Stimulated activated CD8-positive, alpha-beta memory T cell treated with anti-CD3 and anti-CD28 coated beads, Interleukin-15, amount 100 ng/mL, for 48 hours (primary cell): Measurements from ENCODE around the gene PARD3.

Experiments used
- DNase-seq, 2 donors: peaks; one replicate each; pipeline ENCODE4 v3.0.0-alpha.2; 2020; ENCODE audit warnings: low read depth in 2 of 2

The PARD3 gene

GRCh38 chr10:34166354-34166753, 648.7 kb downstream of the PARD3 start:
- DNase-seq, result no peak

GRCh38 chr10:34164029-34164428, 651.1 kb downstream of the PARD3 start:
- no peak for DNase-seq

DNA sequence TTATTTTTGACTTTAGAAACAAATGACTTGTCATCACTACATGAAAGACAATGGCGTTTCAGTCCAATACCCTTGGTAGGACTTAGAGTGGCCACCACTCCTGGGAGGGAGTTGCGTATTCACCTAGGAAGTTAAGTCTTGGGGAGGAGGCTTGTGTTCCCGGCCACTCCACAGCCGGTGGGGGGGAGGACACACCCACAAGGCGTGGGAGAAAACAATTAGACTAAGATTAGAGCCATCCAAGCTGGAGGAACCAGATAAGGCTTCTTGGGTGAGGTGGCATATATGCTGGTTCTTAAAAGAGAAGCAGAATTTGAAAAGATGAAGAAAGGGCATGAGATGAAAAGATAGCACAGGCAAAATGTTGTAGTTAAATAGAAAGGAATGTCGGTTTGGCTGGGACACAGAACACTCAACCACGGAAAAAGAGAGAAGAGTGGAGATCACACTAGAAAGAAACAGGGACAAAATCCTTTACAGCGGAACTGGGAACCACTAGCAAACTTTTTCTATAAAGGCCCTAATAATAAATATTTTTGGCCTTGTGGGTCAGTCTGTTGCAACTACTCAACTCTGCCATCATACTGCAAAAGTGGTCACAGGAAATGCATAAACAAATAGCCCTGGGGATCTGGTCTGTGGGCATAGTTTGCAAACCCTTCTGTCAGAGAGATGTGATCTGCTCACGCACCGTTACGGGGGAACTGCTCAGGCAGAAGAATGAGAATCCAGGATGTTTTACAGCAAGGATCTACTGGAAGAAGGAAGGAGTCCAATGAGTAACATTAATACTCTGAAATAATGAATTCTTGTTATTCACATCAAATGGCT, 651.8 kb downstream of the PARD3 start:
- DNase-seq, result no peak

GRCh38 chr10:34161777-34162370, 653.2 kb downstream of the PARD3 start:
- no peak for DNase-seq

DNA sequence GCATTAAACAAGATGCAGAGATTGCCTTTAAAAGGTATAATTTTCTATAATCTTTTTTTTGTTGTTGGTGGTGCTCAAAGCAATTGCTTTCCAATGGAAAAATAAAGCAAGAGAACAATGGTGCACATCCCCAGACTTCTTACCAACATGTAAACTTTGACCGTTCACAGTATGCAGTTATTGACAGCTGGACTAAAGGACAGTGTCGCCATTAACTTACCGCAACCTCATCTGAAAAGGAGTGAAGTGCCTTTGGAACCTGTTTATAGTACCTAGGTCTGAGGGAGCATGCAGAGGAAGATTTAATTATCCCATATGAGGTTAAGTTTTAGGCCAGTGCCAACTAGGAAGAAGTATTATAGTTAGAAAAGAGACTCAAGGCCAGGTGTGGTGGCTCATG, 654.5 kb downstream of the PARD3 start:
- no peak for DNase-seq

DNA sequence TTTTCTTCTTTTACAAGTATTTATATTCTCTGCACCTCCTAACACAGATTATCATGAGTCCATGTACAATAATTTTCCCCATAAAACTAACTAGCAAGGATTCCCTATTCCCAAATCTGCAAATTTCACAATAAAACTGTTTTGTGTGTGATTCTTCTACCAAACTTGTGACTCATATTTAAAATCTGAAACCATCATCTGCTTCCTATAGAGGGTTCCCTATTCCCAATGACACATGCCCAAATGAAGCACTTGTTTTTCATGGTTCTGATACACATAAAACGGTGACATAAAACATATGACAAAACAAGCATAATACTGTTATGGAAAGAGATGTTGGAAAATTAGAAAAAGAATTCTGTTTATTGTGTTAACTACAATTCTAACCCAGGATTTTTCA, 657.6 kb downstream of the PARD3 start:
- no peak for DNase-seq

- DNase-seq, result no peak
These were observed 658.2 kb downstream of the PARD3 start for GRCh38 chr10:34156781-34157425.

DNA sequence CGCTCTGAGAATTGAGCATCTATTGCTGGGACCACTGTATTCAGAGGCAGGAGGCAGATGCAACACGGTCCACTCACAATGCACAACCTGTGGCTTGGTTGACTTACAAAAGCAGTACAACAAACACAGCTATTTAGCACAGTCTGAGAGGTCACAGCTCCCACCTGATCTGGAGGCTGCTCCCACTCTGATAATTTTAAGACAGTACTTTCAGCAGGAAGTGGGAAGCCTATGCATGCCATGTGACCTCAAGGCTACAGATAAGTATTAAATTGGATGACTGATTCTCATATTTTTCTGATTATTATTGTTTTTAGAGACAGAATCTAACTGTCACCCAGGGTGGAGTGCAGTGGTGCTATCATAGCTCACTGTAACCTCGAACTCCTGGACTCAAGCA, 659.3 kb downstream of the PARD3 start:
- no peak for DNase-seq

DNA sequence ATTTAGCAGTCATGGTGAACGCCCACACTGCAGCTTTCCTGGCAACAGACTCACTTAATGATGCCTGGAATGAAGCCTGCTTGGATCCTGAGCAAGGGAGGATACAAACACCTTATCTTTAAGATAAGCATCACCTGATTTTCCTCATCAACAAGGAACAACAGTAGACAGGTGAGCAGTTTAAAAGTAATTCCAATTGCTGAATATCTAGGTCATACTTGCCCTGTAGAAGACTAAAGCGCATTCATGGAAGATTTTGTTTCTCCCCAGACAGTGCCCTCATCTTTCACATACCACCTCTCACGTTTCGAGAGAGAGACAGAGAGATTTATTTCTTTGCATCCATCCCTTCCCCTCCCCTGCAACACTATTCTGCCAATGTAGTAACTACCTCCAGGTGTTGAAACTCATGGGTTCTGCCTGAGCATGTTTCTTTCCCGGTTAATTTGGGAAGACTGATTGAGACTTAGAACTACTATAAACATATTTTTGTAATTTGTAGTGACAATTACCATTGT, 660.7 kb downstream of the PARD3 start:
- no peak for DNase-seq

GRCh38 chr10:34153663-34154382, 661.3 kb downstream of the PARD3 start:
- no peak for DNase-seq

DNA sequence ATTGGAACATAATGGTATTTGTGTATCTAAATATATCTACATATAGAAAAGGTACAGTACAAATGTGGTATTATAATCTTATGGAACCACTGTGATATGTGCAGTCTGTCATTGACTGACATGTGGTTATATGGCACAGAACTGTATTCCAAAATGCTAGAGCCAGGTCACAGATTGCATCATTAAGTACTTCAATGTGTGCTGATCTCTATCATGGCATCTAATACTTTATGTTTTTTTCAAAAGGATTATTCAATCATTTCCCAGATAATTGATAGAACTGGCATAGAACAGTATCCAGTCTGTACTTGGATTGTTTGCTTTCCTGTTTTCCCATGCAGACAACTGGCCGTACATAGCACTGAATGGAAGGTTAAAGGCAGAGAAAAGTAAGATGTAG, 662.7 kb downstream of the PARD3 start:
- DNase-seq, result no peak

DNA sequence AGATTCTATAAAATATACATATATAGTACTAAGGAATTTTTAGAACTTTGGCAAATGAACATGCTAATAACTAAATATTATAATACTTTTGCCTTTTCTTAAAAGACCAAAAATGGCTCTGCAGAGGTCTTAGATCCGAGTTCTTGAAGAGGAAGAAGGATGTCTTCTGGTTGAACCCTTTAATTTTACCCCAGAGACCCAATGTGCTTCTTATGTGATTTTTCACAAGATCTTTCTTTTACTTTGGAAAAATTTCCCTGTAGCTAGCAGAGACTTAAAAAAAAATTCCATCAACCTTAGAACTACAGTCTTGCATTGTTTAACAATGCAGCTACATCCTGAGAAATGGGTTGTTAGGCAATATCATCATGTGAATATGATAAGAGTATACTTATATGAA, 663.2 kb downstream of the PARD3 start:
- no peak for DNase-seq

DNA sequence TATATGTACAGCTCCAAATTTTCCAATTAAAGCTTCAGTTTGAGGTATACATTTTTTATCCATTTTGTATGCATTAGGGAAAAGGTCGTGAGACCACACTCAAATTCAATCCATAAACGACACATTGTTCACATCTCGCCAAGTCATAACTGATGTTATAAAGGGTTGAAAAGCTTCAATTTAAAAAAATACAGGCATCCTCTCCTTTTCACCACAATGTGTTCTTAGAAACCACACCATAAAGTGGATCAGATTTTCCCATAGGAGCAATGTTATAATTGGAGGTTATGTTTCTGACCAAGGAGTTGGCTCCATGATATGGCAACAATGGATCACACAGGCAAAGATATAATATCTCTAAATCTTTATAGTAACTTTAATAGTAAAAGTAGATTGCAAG, 663.6 kb downstream of the PARD3 start:
- no peak for DNase-seq

DNA sequence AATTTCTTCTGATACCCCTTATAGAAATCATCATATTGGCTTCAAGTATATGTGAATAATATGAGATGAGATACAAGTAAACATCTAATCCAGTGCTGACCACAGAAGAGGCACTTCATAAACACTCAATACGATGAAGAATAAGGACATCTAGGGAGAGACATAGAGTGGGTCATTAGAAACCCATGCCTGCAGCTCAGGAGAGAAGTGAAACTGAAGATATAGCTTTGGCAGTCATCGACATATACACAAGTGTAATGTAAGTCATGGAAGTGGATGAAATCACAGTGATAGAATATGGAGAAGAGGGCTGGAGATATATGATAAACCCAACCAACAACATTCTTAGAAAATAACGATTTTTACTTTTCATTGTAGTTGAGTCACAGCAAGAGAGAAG, 665.0 kb downstream of the PARD3 start:
- no peak for DNase-seq

DNA sequence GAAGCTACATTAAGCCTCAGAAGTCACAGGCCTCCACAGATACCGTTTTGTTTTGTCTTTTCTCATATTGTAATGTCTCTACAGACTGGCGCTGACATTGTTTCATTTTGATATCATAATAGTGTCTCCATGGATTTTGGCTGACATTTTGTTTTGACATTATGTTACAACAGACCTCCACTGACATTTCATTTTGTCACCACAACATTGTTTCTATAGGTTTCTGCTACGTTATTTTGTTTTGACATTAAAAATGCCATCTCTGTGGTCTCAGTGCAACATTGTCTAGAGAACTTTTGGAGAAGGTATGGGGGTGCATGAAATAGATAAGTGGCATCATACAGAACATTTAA, 666.8 kb downstream of the PARD3 start:
- no peak for DNase-seq

- DNase-seq, result no peak
These were observed 667.3 kb downstream of the PARD3 start for GRCh38 chr10:34147641-34148304.

DNA sequence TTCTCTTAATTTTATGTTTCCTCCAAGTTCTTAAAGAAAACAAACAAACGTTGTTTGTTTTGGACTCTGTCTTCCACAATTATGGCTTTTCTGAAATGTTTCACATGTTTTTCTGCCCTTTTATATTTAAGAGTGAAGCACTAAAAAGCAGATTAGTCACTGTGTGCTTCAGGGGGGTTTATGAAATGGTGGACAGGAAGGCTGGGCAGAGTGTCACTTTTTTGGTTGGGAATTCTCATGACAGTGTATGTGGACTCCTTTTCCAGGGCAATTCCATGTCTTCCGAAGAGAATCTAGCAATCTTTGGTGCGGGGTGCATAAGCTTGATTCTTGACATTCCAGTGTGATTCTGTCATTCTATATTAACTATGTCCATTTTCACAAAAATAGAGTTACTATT, 669.4 kb downstream of the PARD3 start:
- no peak for DNase-seq

DNA sequence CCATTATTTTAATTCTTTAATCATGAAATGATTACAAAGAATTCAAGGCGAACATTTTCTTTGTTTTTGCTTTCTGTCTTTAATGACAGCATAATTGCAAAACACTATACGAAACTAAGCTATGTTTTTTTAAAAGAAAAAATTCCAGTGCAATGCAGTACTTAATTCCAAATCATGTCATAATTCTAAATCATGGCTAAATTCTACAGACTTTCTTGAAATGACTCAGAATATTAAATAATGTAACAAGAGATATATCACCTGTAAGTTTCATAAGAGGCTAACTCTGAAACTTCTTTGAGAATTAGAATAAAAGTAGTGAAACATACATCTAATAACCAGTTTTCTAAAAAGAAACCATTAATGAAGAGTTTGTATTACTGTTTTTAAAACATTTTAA, 671.6 kb downstream of the PARD3 start:
- DNase-seq, result no peak

DNA sequence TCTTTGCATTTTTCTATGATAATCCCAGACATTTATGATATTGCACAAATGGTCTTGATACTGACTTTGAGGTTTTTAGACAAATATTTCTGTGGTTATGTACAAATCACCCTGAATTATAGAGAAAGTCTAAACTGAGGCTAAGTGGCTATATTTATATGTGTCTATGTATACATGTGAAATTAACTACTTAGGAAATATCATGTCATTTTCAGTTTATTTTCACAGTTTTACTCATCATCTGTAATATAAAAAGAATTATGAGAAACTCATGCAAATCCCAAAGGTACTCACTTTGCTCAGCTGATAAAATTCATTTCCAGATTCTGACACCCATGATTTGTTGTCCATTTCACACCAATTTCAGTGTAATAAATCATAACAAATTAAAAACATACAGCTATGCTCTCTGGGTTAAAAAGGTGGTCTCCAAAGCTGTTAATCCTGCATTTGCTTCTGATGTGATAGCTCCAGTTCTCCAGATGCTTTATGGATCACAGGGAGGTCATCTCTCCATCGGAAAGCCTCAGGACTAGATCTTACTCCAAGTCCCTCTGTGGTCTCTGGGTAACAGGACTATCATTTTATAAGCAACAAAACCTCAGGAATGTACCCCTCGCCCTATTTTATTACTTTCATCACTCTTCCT, 673.9 kb downstream of the PARD3 start:
- no peak for DNase-seq

DNA sequence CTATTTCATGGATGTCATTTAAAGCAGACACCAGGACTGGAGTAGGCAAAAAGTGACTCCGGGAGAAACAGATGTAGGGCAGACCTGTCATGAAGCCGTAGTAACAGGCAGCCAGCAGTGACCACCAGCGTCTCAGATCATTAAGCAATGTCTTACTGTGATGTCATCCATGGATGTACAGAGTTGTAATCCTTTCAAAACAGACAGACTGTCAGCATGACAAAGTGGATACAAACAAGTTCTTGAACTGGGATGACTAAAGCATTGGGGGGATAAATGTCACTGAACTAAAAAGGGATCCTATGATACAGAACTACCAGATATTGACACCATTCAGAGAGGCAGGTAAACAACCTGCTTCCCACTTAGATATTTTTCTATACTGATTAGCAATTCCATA, 675.5 kb downstream of the PARD3 start:
- DNase-seq, result no peak

- DNase-seq, result no peak
These were observed 677.1 kb downstream of the PARD3 start for GRCh38 chr10:34137955-34138354.
